Hepatocyte (in vitro differentiated cells): ENCODE measurements around the gene SPRED2. TPM values are rescaled to one million over a fixed set of nuclear protein-coding genes. Genes with fewer than 3 reads are reported as not detected.

Experiments used
- DNase-seq: peaks from one replicate; pipeline ENCODE4 v3.0.0-alpha.2; 2016; ENCODE audit warnings: low spot score
- H2AFZ ChIP-seq: fragments of 200-600 bp; sonication (generic); 2 replicates; pipeline ENCODE4 v1.6.0; 2016; ENCODE audit warnings: antibody characterized with exemption, mild to moderate bottlenecking
- H3K27ac ChIP-seq: fragments of 200-600 bp; sonication (generic); 2 replicates; pipeline ENCODE4 v1.5.1; 2016; ENCODE audit warnings: mild to moderate bottlenecking
- H3K27me3 ChIP-seq: fragments of 200-600 bp; sonication (generic); 2 replicates; pipeline ENCODE4 v1.6.1; 2016
- H3K36me3 ChIP-seq: fragments of 200-600 bp; sonication (generic); replicated peaks from 2 replicates; pipeline ENCODE4 v1.5.1; 2016; ENCODE audit warnings: low read depth; ENCODE audit not compliant: insufficient read depth
- H3K4me1 ChIP-seq: fragments of 200-600 bp; sonication (generic); 2 replicates; pipeline ENCODE4 v1.5.1; 2016; ENCODE audit warnings: mild to moderate bottlenecking, moderate library complexity; ENCODE audit not compliant: insufficient read depth
- H3K4me2 ChIP-seq: fragments of 200-600 bp; sonication (generic); 2 replicates; pipeline ENCODE4 v1.6.0; 2016
- H3K4me3 ChIP-seq: fragments of 200-600 bp; sonication (generic); 2 replicates; pipeline ENCODE4 v1.5.1; 2016; ENCODE audit warnings: mild to moderate bottlenecking
- H3K79me2 ChIP-seq: fragments of 200-600 bp; sonication (generic); 2 replicates; pipeline ENCODE4 v1.6.0; 2017; ENCODE audit warnings: mild to moderate bottlenecking
- H3K9me2 ChIP-seq: fragments of 200-600 bp; sonication (generic); replicated peaks from 2 replicates; pipeline ENCODE4 v1.6.0; 2017; ENCODE audit warnings: mild to moderate bottlenecking; ENCODE audit not compliant: insufficient read depth
- H3K9me3 ChIP-seq: fragments of 200-600 bp; sonication (generic); 2 replicates; pipeline ENCODE4 v1.5.1; 2016; ENCODE audit warnings: low read depth, mild to moderate bottlenecking
- H4K20me1 ChIP-seq: fragments of 200-600 bp; sonication (generic); 2 replicates; pipeline ENCODE4 v1.6.0; 2016; ENCODE audit warnings: mild to moderate bottlenecking; ENCODE audit not compliant: insufficient read depth, poor library complexity, severe bottlenecking
- EZH2 ChIP-seq: fragments of 200-600 bp; sonication (generic); IDR thresholded peaks from 2 replicates; pipeline ENCODE4 v1.6.1; 2016; ENCODE audit warnings: antibody characterized with exemption, mild to moderate bottlenecking, borderline replicate concordance
- EZH2phosphoT487 ChIP-seq: fragments of 200-600 bp; sonication (generic); IDR thresholded peaks from one replicate; pipeline ENCODE4 v1.6.1; 2018; ENCODE audit warnings: antibody characterized with exemption, mild to moderate bottlenecking, low read depth, moderate library complexity; ENCODE audit not compliant: unreplicated experiment, severe bottlenecking
- WGBS: methylation state at CpG from one replicate; pipeline ENCODE4 v1.1.6; 2016; ENCODE audit warnings: low lambda C conversion rate; ENCODE audit errors: missing lambda C conversion rate; 5-methylcytosine and 5-hydroxymethylcytosine counted together
- polyA plus RNA-seq: library from polyadenylated mRNA; unstranded; fragments of >200 nt; fragmentation: Nextera tagmentation; extraction: Ambion mirVana; gene quantifications from 2 replicates; pipeline ENCODE4 v1.2.1, GENCODE V29; 2016
- total RNA-seq: library from RNA; depleted of rRNA; stranded (reverse); fragments of >200 nt; gene quantifications from 2 replicates; pipeline ENCODE4 v1.2.3, GENCODE V29; 2014
- TF ChIP-seq, protein P1 (sequence below): fragments of 200-600 bp; sonication (generic); IDR thresholded peaks from 2 replicates; pipeline ENCODE4 v1.5.1; 2016; ENCODE audit warnings: antibody characterized with exemption, mild to moderate bottlenecking; ENCODE audit not compliant: poor library complexity

The SPRED2 gene
- total and polyA plus RNA-seq, 2 experiments from 2014 or later: 12.7 to 14.1 TPM

DNA sequence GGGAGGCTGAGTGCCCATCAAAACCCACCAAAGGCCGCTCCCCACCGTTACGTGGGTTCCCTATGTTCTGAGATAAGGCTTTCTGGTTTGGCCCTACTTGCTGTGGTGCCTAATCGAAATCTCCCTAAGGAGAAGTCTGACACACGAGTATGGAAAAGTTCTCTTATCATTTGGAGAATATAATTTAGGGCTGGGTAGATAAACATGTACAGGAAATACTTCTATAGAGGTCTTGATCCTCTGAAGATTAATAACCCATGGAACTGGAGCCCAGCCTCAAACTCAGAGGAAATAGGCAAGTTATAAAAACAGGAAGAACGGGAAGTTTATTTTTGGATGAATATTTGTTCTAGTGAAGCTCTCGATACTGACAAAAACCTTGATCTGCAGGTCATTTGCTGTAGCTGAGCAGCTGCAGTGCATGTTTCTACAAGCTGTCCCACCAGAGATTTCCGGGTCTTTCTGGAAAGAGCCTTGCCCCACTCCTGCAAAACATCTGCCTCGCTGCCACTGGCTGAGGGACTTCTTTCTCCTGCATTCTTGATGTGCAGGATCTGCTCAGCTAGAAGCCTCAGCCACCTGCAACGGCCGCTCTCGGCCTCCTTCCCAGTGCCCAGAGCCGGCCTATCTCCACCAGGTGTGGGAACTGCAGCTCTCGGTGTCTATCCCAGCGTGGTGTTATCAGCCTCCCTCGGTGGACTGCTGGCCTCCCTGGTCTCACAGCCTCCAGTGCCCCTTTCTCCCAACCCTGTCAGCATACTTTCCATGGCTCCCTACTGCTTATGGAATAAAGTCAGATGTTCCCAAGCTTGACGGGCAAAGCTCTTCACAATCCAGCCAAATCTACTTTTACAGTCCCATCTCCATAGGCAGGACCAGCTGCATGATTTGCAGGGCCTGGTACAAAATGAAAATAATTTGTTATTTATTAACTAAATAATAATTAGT lies 48.6 kb downstream of the SPRED2 start:
- Histone ChIP-seq H3K4me2 (peak overlapping the region; percentile 24), H3K4me1 (peaks cover 30% of the 10 kb centered on the region), H3K4me3 (no peak overlapping the region), H3K9me3 (no peaks in the 10 kb centered on the region), H3K27ac (peak overlapping the region; percentile 71), H3K9me2 (no peaks in the 10 kb centered on the region), H4K20me1 (no peaks in the 10 kb centered on the region), H2AFZ (no peak overlapping the region), H3K27me3 (no peaks in the 10 kb centered on the region), H3K79me2 (peaks cover 76% of the 10 kb centered on the region), H3K36me3 (no peaks in the 10 kb centered on the region)
- TF ChIP-seq EZH2 (no peak), EZH2phosphoT487 (no peak)
- TF ChIP-seq, protein P1, sequence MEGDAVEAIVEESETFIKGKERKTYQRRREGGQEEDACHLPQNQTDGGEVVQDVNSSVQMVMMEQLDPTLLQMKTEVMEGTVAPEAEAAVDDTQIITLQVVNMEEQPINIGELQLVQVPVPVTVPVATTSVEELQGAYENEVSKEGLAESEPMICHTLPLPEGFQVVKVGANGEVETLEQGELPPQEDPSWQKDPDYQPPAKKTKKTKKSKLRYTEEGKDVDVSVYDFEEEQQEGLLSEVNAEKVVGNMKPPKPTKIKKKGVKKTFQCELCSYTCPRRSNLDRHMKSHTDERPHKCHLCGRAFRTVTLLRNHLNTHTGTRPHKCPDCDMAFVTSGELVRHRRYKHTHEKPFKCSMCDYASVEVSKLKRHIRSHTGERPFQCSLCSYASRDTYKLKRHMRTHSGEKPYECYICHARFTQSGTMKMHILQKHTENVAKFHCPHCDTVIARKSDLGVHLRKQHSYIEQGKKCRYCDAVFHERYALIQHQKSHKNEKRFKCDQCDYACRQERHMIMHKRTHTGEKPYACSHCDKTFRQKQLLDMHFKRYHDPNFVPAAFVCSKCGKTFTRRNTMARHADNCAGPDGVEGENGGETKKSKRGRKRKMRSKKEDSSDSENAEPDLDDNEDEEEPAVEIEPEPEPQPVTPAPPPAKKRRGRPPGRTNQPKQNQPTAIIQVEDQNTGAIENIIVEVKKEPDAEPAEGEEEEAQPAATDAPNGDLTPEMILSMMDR: no peak
- 73% methylated on average over 17 of the region's 17 CpGs for WGBS
- no peak for DNase-seq

DNA sequence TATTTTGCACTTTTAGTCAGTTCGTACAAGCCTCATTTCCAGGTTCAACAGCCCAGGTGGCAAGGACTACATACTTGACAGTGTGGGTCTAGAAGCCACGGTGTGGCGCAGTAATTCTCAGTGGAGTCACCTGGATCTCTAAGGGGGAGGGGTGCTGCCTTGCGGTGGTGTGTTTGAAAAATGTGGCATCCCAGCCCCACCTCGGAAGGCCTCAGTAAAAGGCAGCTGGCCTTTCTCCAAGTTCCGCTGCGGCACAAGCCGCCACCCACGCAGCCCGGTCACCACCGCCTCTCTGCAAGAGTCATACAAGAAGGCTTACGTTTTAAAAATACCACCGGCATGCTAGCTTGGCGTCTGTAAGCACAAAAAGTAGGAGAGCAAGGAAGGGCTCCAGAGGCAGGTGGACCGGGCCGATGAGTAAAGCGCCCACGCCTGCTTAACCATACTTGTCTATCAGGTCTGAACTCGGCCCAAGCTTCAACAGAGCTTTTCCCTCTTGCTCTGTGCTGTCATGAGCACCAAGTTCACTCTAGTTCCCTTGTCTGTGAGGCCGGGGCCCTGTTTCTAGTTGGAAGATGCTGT lies 49.5 kb downstream of the SPRED2 start:
- Histone ChIP-seq H3K9me2 (no peaks in the 10 kb centered on the region), H3K27me3 (no peaks in the 10 kb centered on the region), H3K4me1 (peaks cover 35% of the 10 kb centered on the region), H3K4me3 (no peak overlapping the region), H3K27ac (peak overlapping the region; percentile 71), H3K9me3 (no peaks in the 10 kb centered on the region), H3K79me2 (peaks cover 71% of the 10 kb centered on the region), H2AFZ (no peak overlapping the region), H3K4me2 (peak overlapping the region; percentile 24), H3K36me3 (no peaks in the 10 kb centered on the region), H4K20me1 (no peaks in the 10 kb centered on the region)
- TF ChIP-seq EZH2: no peak
- TF ChIP-seq EZH2phosphoT487: no peak
- TF ChIP-seq, protein P1: no peak
- 54% methylated on average over 20 of the region's 20 CpGs for WGBS
- peak; percentile 75 for DNase-seq

DNA sequence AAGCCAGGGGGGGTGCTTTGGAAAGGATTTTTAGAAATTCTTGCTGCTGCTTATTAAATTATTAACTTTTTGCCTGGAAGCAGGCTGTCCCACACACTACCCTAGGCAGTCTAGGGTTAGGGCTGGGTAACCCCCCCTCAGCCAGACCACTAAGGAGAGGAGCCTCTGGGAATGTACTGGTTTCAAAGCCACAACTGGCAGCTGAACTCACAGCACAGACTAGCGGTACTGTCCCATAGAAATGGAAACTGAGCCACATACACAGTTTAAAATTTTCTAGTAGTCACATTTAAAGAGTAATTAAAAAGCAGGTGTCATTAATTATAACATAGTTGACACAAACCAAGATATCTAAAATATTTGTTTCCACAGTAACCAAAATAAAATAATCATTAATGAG lies 50.1 kb downstream of the SPRED2 start:
- DNase-seq: no peak
- Histone ChIP-seq H2AFZ (no peak overlapping the region), H3K4me2 (peak overlapping the region; percentile 24), H3K27ac (peak overlapping the region; percentile 71), H3K9me3 (no peaks in the 10 kb centered on the region), H3K36me3 (no peaks in the 10 kb centered on the region), H3K79me2 (peaks cover 67% of the 10 kb centered on the region), H3K4me1 (peaks cover 40% of the 10 kb centered on the region), H3K9me2 (no peaks in the 10 kb centered on the region), H4K20me1 (no peaks in the 10 kb centered on the region), H3K27me3 (no peaks in the 10 kb centered on the region), H3K4me3 (no peak overlapping the region)
- 72% methylated on average over 1 of the region's 1 CpG for WGBS
- TF ChIP-seq EZH2phosphoT487: no peak
- TF ChIP-seq, protein P1: peak; percentile 4
